IPS-NIHi11 (cell line): ENCODE measurements around the gene PIP4K2A.
A peak's percentile ranks its signal among the peaks of the same experiment; 100 is the strongest.

Experiments used
- DNase-seq: peaks from one replicate; pipeline ENCODE4 v3.0.0; 2012; ENCODE audit warnings: mixed read lengths, low spot score

Gene PIP4K2A

DNA sequence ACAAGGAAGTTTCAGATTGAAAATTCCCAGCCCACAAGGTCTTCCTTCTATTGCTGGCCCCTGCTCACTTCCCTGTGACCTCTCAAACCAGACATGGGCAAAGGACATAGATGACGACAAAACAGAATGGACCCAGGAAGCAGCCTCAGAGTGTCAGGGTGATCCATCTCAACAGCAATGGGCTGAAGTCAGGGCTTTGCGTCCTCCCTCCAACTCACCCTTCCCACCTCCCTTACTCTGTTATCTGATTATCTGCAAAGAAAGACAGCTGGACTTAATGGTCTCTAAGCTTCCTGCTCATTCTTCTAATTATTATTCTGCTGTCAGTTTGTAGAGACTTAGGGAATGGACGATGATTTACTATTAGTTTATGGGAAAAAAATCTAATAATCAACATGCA, 115.9 kb downstream of the PIP4K2A start:
- DNase-seq = no peak

DNA sequence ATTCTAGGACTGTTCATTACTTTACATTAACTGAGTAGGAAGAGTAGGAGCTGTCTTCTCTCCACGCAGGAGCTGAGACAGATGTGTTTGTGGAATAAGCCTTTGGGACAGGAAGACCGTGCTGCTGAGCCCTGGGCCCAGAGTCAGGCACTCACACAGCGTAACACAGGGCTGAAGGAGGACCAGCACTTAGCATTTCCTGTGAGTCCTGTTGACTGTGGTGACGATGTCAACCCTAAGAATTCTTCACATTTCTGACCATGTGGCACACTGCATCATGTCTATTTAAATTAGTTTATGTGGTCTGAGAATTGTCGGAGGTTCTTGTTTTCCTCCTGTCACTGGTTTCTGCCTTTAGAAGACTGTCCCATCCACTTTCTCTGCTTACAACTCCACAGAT, 117.2 kb downstream of the PIP4K2A start:
- DNase-seq = peak; percentile 49

DNA sequence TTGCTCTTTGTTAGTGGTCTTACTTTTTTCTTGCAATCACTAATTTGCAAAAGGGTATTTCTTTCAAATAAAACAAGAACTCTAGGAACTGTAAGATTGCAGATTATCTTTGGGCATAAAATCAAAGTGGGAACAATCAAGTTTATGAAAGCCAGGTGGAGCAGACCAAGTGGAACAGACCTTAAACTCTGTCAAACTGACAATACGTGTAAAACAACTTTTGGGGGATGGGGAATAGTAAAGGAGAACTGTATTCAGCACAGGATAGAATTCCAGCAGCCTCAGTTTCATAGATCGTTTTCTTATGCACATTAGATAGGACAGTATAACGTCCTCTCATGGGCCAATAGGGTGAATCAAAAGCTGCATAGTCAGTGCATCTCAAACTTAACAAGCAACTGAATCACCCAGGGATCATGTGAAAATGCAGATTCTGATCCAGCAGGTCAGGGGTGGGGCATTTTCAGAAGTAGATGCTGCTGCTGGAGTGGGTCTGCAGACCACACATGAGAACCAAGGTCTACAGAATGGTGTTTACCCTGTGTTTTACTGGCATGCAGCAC, 120.7 kb downstream of the PIP4K2A start:
- DNase-seq = no peak

DNA sequence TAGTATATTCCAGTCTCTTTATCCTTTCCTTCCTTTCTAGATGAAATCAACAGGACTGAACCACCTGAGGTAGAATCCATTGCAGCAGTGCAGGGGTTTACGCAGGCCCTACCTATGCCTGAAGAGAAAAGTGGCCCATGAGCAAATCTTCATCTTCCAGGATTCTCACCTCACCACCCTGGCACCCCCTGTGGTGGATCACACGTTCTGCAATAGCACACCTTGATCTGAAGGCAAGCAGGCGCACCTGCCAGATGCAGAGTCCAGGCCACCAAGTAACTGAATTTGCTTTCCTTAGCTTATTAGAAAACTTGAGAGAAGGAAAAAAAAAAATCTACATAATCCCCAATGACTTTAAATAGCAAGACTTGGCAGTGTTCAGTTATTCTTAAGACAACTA, 121.4 kb downstream of the PIP4K2A start:
- DNase-seq = no peak

DNA sequence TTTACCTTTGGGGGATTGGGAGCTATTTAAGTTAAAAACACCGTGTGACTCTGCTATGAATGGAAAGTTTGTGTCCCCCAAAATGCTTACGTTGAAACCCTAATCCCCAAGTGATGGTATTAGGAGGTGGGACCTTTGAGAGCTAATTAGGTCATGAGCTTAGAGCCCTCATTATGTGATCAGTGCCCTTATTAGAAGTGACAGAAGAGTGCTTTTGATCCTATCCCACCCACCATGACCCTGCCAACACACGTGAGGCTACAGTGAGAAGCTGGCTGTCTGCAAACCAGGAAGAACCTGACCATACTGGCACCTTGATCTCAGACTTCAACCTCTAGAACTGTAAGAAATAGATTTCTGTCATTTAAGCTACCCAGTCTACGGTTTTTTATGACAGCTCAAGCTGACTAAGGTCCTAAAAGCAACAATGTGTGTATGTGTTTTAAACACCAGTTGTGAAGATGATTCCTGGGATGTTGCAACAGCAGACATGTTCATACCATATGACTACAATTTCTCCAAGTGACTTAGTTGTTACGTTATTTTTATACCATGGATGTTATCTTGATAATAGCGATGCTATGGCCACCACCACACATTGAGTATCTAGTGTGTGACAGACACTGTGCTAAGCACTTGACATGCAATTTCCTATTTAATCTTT, 124.4 kb downstream of the PIP4K2A start:
- DNase-seq = no peak

DNA sequence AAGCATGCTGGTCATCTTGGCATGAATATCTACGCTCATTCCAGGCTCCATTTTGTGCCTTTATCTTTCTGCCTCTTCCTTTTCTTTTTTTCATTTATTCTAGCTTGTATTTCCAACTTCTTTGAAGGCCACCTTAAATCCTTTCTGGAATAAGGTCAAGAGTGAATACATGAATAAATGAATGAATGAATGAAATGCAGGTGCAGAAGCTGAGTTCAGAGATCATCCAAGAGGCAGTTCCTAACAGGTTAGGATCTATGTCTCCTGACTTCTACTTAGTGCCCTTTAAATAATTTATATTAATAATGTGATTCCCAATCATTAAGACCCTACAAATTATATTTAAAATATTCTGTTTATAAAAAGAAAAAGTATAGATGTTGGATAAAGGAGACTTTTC, 125.9 kb downstream of the PIP4K2A start:
- no peak for DNase-seq

DNA sequence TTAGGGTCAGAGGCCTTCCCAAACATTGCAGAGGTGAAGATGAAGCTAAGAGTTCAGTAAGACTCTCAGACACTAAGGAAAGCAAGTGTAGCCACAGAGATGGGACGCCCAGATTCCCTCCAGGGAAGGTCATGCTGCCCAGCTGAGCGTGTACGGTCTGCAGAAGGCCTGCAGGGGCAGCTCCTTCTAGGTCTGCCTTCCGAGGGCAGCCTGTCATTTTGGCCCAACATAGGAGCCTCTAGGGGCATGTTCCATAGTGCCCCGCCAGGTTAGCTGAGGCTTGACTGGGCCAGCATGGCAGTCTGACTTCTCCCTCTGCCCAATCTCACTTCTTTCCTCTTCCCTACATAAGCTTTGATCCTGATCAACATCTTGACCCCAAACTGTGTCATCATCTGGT, 130.7 kb downstream of the PIP4K2A start:
- no peak for DNase-seq

DNA sequence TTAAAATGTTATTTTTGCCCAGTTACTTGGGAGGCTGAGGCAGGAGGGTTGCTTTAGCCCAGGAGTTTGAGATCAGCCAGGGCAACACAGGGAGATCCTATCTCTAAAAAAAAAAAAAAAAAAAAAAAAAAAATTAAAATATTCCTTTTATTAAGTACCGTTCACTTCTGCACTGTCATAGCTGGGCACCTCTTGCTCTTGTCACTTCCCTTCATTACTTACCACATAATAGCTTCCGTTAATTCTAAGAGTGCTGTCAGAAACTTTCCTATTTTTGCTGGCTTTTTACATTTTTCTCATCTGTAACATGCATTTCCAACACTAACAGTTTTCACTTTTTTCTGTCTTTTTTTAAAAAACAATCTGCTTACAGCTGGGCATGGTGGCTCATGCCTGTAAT, 132.9 kb downstream of the PIP4K2A start:
- no peak for DNase-seq

DNA sequence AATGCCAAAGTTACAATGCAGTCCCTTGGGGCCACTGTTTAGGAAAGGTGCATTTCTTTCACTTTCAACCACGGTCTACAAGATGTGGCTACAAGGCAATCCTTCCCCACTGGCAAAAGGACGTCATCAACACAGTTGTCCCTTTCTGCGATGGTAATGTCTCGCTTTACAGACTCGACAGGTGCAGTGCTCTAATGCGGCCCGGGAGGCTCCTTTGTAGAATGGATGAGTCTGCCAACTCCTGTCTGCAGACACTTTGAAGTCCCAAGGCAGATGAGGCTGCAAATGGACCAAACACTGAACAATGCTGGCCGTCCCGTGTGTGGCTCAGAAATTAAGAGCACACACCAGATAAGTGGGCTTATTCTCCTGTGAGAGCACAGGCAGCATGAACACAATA, 133.7 kb downstream of the PIP4K2A start:
- DNase-seq = no peak

DNA sequence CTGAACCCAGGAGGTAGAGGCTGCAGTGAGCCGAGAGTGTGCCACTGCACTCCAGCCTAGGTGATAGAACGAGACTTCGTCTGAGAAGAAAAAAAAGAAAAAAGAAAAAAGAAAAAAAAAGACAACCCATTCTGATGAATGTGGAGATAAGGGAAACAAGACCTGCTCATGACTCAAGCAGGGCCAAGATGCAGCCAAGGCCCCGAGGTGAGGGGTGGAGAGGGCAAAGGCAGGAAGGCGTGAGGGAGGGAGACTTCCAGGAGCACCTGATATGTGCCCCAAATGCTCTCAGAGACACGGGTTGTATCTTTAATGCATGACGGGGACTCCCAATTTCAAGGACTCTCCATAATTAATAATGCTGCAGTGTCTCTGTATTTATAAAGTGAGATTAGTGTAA, 134.6 kb downstream of the PIP4K2A start:
- no peak for DNase-seq

DNA sequence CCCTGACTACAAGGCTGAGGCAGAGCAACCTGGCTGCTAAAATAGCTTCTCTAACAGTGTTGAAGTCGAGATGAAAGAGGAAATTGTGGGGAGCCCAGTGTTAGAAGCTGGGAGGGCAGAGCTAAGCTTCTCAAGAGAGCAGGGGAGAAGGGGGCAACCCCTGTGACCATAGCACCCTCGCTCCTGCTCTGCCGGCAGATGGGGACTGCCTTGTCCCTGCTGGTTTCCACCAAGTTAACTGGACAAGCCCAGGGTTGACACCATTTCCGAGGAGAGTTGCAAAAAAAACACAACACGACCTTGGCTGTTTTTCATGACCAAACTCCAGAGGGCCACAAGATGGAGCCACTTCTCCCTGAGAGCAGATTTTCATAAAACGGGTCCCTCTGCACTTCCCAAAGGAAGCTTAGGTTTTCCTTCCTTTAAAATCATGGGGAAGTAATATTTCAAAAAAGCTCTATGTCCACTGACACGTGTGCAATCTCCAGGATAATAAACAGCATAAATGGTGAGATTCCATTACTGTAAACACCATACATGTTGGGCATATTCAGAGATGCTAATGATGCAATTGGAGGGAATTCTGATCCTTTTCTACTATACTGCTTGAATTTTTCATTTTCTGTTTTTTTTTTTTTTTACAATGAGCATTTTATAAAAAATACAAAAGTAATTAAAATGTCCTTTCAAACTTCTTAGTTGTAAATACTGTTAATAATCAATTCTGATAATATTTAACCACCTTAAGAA, 140.4 kb downstream of the PIP4K2A start:
- DNase-seq = peak; percentile 46

DNA sequence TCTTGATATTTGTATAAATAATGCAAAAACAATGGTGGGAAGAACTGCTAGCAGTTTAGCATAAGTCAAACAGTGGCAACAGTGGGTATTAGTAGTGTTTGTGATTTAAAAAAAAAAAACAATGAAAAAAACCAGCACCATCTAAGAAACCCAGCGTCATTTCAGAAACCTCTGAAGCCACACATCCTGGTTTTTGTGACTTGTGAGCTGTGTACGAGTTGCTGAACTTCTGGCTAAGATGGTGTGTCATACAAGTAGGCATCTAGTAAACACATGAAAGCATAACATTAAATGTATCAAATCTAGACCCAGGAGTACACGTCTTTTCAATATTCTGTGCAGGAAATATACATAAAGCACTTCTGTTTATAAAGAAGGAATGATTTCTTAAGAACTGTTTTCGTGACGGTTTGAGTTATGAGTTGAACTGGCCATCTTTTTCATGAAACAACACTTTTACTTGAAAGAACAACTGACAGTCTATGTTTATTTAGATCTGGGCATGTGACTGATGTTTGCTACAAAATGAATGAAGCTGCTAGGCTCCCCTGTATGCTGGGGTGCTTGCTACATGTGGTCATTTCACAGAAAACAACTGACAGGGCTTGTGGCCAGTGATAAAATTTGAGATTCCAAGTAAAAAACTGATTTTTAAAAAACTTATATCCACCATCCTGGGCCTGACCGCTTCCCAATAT, 143.5 kb downstream of the PIP4K2A start:
- DNase-seq = no peak

DNA sequence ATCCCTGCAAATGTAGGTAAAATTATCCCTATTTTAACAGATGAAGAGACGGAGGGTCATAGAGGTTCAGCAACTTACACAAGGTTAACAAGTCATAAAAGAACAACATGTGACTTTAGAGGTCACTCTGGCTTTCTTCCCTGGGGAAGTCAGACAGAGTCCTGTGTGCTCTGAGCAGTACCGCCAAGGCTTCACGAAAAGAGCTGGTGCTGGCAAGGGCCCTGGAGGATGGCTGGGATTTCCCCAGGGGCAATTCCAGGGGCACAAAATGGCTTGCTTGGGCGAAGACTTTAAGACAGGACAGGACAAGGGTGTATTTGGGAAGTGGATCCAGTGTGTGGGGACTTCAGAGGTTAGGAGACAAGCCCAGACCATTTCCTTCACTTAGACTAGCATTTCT, 144.1 kb downstream of the PIP4K2A start:
- DNase-seq = no peak

DNA sequence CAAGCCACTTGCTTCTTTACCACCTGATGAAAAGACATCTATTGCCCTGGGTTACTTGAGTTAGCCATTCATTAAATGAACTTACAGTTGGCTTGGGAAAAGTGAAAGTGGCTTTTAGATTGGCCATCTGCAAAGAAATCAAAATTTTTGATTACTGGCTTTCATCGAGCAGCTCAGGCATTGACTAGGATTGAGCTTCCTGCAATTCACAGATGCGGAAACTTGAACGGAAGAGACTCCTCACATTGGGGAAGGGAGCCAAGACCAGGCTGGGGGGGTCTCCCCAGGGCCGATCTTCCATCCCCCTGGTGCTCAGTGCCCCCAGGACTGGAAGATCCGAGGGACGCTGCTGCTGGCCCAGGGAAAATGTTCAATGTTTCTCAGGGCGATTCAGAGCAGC, 145.4 kb downstream of the PIP4K2A start:
- no peak for DNase-seq

DNA sequence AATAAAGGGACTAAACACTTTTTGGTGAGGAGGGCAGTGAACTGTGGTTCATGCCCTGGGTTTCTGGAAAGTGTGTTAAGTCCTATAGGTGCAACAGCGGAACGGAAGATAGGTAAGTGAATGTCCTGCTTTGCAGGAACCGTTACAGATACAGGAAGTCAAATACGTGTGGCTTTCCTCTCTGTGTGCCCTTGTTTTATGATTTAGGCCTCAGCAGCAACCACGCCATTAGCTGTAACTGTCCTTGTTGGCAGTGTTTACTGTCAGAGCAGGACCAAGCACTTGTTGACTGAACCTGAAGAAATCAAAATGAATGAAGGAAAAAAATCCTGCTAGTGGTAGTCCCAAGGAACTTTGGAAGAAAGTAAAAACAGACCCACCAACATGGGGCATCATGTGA, 150.3 kb downstream of the PIP4K2A start:
- no peak for DNase-seq

DNA sequence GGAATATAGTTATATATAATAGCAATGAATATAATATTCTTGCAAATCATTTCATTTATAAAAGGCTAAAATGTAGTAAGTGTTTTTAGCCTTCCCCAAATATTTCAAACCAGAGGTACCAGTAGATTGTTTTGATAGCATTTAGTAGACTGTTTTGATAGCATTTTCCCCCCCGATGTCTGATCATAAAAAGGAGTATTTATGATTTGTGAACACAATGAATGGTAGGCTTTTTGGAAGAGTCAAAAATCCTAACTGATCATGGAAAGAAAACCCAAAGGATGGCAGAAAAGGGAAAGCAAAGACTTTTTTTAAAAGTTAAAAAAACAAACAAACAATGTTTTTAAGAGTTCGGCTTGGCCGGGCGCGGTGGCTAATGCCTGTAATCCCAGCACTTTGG, 152.5 kb downstream of the PIP4K2A start:
- DNase-seq = no peak

DNA sequence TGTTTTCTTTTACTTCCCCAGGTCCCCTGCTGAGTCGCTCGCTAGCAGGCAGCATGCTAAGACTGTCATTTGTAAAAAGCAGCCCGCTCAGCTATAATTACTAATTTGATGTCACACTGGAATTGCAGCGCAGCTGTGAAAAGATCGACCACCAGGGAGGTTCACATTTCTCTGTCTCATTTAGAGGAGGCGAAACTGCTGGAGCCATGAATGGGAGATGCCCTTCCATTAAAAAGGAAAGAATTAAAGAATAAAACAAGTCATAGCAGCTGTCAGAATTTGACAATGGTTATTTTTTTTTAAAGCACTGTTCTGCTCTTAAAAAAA, 153.5 kb downstream of the PIP4K2A start:
- no peak for DNase-seq

DNA sequence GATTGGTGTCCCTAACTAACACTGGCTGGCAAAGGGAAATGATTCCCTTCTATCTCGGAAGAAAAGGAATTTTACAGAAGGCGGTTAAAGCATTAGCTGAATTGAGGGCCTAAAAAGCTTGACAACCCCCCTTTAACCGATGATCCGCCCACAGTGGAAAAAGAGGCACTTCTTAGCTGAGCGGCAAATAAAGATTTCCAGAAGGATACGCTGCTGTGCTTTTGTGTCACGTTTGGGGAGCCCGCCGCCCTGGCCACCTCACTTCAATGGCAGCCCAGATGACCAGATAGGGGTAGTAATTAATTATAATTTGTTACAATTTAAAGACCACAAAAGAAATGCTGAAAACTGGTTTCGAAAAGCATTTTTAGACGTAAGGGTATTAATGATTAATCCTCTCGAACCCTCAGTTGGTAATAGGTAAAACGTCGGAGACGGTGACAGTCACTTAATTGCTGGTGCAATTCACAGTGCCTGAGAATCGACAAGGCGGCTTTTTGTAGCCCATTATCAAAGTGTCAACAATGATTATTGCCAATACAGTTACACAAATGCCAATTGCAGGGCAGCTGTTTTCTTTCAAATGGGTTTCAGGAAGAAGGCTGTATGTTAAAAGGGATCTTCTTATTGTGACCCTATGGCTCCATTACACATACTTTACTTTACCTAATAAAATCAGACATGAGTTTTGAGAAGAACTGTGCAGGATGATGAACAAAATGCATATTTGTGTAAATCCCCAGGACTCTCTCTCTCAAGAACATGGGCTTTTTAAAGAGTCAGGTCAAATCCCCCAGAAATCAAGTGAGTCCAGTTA, 154.1 kb downstream of the PIP4K2A start:
- DNase-seq = no peak

DNA sequence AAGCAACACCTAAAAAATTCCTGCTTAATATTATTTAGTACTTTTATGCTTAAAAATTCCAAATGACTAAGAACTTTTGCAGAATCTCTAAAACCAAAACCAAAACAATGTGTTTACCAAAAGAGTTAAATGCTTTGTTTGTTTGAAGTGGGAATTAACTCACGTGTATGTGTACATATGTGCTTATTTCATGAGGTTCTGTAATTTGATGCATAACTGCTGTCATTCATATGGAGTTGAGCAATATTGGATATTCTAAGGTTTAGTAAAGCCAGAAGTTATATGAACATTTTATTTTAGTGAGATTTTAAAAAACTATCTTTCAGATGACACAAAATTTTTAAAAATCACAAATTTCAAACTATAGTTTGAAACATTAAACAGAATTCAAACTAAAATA, 157.1 kb downstream of the PIP4K2A start:
- no peak for DNase-seq

DNA sequence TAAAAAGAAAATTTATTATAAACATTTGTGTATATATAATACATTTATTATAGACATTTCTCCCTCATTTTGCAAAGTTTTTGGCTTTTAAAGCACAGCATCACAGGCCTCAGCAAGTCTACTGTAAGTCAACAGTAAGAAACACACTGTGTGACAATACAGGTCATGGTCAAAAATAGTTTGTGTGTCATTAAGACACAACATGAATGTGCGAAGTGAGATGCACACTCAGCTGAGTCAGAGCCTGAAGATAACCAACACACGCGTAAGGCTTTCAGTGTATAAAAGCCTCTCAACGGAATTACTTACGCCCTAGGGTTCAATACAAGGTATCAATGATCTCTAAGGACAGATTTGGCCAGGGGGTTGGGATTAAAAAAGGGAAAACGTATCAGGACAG, 157.6 kb downstream of the PIP4K2A start:
- DNase-seq = no peak

DNA sequence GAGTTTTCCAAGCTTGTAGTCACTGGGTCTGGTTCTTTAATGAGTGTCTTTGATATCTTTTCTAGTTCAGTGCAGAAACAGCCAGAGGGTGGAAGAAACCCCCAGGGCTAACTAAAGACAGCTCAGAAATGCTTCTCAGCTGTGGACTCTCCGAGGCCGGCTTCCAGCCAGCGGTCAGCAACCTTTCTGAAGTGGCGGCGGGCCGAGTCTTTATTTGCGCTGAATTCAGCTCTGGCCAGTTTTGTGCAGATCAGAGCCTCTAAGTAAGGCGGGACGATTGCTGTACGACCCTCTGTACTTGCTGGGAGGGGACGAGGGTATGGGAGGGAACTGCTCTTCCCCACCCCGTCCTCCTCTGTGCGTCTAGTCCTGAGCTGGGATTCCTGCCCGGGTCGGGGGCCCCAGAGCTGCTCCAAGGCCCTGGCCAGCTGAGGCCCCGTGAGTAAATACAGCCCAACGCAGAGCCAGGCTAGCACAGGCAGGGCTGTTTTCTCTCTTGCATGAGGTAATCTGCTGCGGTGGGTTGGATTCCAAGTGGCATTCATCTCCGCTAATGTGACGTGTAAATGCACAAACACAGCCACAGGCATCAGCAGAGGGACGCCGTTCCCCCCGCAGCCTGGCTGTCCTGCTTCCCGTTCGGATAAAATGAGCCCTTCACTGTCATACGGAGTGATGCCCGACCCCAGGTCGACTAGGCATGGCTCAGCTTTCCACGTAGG, 159.8 kb downstream of the PIP4K2A start:
- DNase-seq = no peak
